IPS DF 6.9 (cell line): ENCODE measurements around the gene MRTFA.
"Not testable (repeated sequence)": the region's sequence is repeated elsewhere in the genome, so short reads cannot be mapped to it uniquely, and the experiment has no call there.

ENCODE experiments used
- DNase-seq: peaks from one replicate; pipeline ENCODE4 v3.0.0-alpha.2; 2013; ENCODE audit warnings: low read depth, low spot score
- H3K27ac ChIP-seq: one replicate; pipeline ENCODE4 v1.5.1; 2013; ENCODE audit warnings: low read length, control low read depth
- H3K27me3 ChIP-seq: 2 replicates; pipeline ENCODE4 v1.6.1; 2013; ENCODE audit warnings: mild to moderate bottlenecking, low read length; ENCODE audit not compliant: control insufficient read depth, insufficient read depth
- H3K36me3 ChIP-seq: 2 replicates; pipeline ENCODE4 v1.6.1; 2013; ENCODE audit warnings: low read length; ENCODE audit not compliant: control insufficient read depth, insufficient read depth
- H3K4me1 ChIP-seq: 2 replicates; pipeline ENCODE4 v1.6.1; 2013; ENCODE audit warnings: low read length; ENCODE audit not compliant: control insufficient read depth, insufficient read depth
- H3K4me3 ChIP-seq: 2 replicates; pipeline ENCODE4 v1.5.1; 2013; ENCODE audit warnings: mild to moderate bottlenecking, low read length
- H3K9me3 ChIP-seq: 2 replicates; pipeline ENCODE4 v1.6.1; 2013; ENCODE audit warnings: low read length, inconsistent platforms; ENCODE audit not compliant: control insufficient read depth, insufficient read depth
- WGBS: extraction: QIAGEN DNeasy Blood & Tissue Kit; methylation state at CpG from one replicate; pipeline ENCODE4 v1.1.7; 2013; ENCODE audit warnings: mixed read lengths, missing lambda C conversion rate; ENCODE audit not compliant: insufficient read length, insufficient coverage; 5-methylcytosine and 5-hydroxymethylcytosine counted together

The MRTFA gene

GRCh38 chr22:40585310-40585751 is 51.2 kb downstream of the MRTFA start:
- no peaks in the 10 kb centered on the region for H3K27me3 ChIP-seq
- H3K4me3 ChIP-seq, result no peak overlapping the region
- H3K4me1 ChIP-seq, result no peaks in the 10 kb centered on the region
- H3K9me3 ChIP-seq, result no peaks in the 10 kb centered on the region
- no peak overlapping the region for H3K27ac ChIP-seq
- no peaks in the 10 kb centered on the region for H3K36me3 ChIP-seq
- no peak for DNase-seq
- no CpG with 5 or more reads among the region's 1 CpG for WGBS

- no CpG with 5 or more reads among the region's 9 CpGs for WGBS
- not testable (repeated sequence) for H3K36me3 ChIP-seq, H3K27me3 ChIP-seq
Observed at GRCh38 chr22:40584766-40585165, 51.8 kb downstream of the MRTFA start.

GRCh38 chr22:40583053-40583741 is 53.3 kb downstream of the MRTFA start:
- no peak overlapping the region for H3K27ac ChIP-seq
- no peaks in the 10 kb centered on the region for H3K9me3 ChIP-seq
- WGBS, result no CpG with 5 or more reads among the region's 1 CpG
- DNase-seq, result no peak
- no peaks in the 10 kb centered on the region for H3K36me3 ChIP-seq
- H3K27me3 ChIP-seq, result no peaks in the 10 kb centered on the region
- no peak overlapping the region for H3K4me3 ChIP-seq
- no peaks in the 10 kb centered on the region for H3K4me1 ChIP-seq

More at GRCh38 chr22:40584766-40585165, 51.8 kb downstream of the MRTFA start:
- not testable (repeated sequence) for H3K27ac ChIP-seq, DNase-seq, H3K4me3 ChIP-seq, H3K4me1 ChIP-seq, H3K9me3 ChIP-seq

DNA sequence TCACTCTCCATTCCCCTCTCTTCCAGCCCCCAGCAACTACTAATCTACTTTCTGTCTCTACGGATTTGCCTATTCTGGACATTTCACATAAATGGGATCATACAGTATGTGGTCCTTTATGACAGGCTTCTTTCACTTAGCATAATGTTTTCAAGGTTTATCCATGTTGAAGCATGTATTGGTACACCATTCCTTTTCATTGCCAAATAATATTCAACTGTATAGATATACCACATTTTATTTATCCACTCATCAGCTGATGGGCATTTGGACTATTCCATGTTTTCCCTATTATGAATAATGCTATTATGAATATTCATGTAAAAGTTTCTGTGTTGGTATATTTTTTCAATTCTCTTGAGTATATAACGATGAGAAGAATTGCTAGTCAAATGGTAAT is 54.5 kb downstream of the MRTFA start:
- Histone ChIP-seq H3K4me3 (no peak overlapping the region), H3K27me3 (no peaks in the 10 kb centered on the region), H3K4me1 (no peaks in the 10 kb centered on the region), H3K9me3 (no peaks in the 10 kb centered on the region), H3K27ac (no peak overlapping the region), H3K36me3 (no peaks in the 10 kb centered on the region)
- WGBS, result no CpG with 5 or more reads among the region's 2 CpGs
- no peak for DNase-seq

- no CpG with 5 or more reads among the region's 1 CpG for WGBS
- H3K9me3 ChIP-seq, result no peaks in the 10 kb centered on the region
- H3K4me1 ChIP-seq, result no peaks in the 10 kb centered on the region
- no peak overlapping the region for H3K27ac ChIP-seq
- no peaks in the 10 kb centered on the region for H3K27me3 ChIP-seq
- H3K4me3 ChIP-seq, result no peak overlapping the region
- H3K36me3 ChIP-seq, result no peaks in the 10 kb centered on the region
- no peak for DNase-seq
Observed at GRCh38 chr22:40580631-40581030, 55.9 kb downstream of the MRTFA start.

- WGBS, result no CpG with 5 or more reads among the region's 4 CpGs
- H3K27me3 ChIP-seq, result no peaks in the 10 kb centered on the region
Observed at GRCh38 chr22:40578171-40578570, 58.3 kb downstream of the MRTFA start.

DNA sequence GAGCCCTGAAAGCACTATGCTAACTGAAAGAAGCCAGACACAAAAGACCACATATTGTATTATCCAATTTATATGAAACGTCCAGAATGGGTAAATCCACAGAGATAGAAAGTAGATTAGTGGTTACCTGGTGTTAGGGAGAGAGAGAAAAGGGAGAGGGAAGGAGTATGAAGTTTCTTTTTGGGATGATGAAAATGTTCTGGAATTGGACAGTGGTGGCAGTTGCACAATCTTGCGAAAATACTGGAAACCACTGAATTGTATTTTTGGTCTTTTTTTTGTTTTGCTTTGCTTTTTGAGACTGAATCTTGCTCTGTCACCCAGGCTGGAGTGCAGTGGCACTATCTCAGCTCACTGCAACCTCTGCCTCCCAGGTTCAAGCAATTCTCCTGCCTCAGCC is 63.5 kb downstream of the MRTFA start:
- Histone ChIP-seq H3K27ac (no peak overlapping the region), H3K36me3 (no peaks in the 10 kb centered on the region), H3K4me1 (no peaks in the 10 kb centered on the region), H3K9me3 (peaks cover 1% of the 10 kb centered on the region; the same call in 1 of the 2 replicates), H3K27me3 (no peaks in the 10 kb centered on the region), H3K4me3 (no peak overlapping the region)
- no CpG with 5 or more reads among the region's 2 CpGs for WGBS
- no peak for DNase-seq

More at GRCh38 chr22:40578171-40578570, 58.3 kb downstream of the MRTFA start:
- Histone ChIP-seq H3K36me3 (no peaks in the 10 kb centered on the region), H3K4me3 (no peak overlapping the region), H3K4me1 (no peaks in the 10 kb centered on the region), H3K27ac (no peak overlapping the region), H3K9me3 (no peaks in the 10 kb centered on the region)
- no peak for DNase-seq

- Histone ChIP-seq H3K27me3 (no peaks in the 10 kb centered on the region), H3K27ac (no peak overlapping the region), H3K4me1 (no peaks in the 10 kb centered on the region), H3K9me3 (peaks cover 1% of the 10 kb centered on the region; the same call in 1 of the 2 replicates), H3K36me3 (no peaks in the 10 kb centered on the region), H3K4me3 (no peak overlapping the region)
- DNase-seq, result no peak
- no CpG with 5 or more reads among the region's 3 CpGs for WGBS
Observed at GRCh38 chr22:40571887-40572286, 64.6 kb downstream of the MRTFA start.

DNA sequence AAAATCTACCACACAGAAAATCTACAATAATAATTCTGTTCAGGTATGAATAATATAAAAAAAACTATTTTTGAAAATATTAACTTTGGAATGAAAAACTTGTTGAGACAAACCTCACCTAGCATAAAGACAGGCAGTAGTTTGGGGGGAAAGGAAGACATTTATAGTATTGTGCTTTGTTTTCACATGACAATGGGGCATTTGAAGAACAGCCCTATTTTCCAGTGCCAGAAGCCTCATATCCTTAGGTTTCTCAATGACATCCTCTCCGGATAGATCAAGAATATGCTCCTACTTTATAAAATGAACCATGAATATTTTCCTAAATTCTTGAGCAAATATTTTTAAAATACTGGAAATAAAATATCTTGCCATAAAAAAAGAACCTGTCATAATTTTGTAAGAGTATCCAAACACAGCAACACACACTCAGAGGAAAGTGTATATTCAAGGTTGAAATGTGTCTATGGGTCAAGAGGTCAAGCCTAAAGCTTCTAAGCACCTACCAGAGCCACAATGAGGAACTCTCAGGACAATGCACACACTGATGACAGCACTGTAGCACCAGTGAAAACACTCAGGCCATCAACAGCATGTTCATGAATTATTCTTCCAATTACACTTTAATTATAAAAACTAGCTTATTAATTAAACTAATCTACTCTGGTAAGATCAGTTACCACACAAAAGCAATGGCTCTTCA is 68.7 kb downstream of the MRTFA start:
- no CpG with 5 or more reads among the region's 1 CpG for WGBS
- Histone ChIP-seq H3K9me3 (peaks cover 1% of the 10 kb centered on the region; the same call in 1 of the 2 replicates), H3K4me1 (no peaks in the 10 kb centered on the region), H3K36me3 (no peaks in the 10 kb centered on the region), H3K27ac (no peak overlapping the region), H3K4me3 (no peak overlapping the region), H3K27me3 (no peaks in the 10 kb centered on the region)
- no peak for DNase-seq

DNA sequence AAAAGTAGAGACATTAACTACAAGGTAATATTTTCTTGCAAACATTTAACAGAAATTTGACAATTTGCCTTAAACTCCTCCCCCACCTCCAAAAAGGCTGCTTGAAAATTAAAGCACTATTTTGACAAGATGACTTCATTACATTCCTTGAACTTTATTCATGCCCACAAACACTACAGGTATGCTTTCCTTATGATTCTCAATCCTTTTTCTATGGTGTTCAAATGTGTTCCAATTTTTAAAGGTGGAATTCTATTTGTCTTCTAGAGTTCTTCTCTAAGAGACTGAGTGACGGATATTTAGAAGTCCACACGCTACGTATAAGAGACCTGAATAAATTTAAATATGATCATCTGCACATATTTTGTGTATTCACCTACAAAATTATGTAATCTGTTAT is 69.4 kb downstream of the MRTFA start:
- Histone ChIP-seq H3K9me3 (no peaks in the 10 kb centered on the region; the same call in 1 of the 2 replicates), H3K27ac (no peak overlapping the region), H3K4me3 (no peak overlapping the region), H3K27me3 (no peaks in the 10 kb centered on the region), H3K4me1 (no peaks in the 10 kb centered on the region), H3K36me3 (no peaks in the 10 kb centered on the region)
- WGBS, result no CpG with 5 or more reads among the region's 3 CpGs
- no peak for DNase-seq
